GM21515 (cell line): ENCODE measurements around the gene TBC1D12.

Source experiments
- ATAC-seq: cut with Tn5 transposase; IDR thresholded peaks from one replicate; pipeline ENCODE4 v1.9.1; 2021; ENCODE audit not compliant: unreplicated experiment

Gene TBC1D12

DNA sequence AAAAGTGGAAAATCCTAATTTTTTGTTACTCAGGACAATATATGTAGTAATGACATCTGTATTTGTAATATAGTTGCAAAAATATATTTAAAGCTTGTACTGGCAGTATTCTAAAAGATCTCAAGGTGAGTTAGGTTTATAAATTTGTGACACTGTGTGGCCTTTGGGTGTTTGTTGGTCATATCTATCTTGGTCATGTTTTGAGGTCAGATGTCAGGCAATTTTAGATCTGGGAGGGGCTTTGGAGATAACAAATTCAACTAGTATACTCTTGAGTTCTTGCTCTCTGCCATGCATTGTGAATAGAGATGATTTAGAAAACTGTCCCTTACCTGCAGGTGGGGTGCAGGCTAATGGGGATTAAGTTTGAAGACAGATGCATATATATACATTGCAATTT lies 3.1 kb downstream of the TBC1D12 start:
- no peak for ATAC-seq

DNA sequence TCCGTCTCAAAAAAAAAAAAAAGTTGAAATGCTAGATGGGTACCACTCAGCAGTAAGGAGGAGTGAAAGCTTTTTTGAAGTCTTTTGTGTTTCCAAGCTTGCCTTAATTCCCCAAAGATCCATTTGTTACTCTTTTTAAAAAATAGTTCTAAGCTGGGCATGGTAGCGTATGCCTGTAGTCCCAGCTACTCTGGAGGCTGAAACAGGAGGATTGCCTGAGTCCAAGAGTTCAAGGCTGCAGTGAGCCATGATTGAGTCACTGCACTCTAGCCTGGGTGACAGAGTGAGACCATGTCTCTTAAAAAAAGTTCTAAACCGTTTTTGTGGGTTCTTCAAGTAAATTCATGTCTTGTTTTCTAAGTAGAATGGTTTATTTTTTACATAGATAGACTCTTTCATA lies 5.3 kb downstream of the TBC1D12 start:
- ATAC-seq = no peak

DNA sequence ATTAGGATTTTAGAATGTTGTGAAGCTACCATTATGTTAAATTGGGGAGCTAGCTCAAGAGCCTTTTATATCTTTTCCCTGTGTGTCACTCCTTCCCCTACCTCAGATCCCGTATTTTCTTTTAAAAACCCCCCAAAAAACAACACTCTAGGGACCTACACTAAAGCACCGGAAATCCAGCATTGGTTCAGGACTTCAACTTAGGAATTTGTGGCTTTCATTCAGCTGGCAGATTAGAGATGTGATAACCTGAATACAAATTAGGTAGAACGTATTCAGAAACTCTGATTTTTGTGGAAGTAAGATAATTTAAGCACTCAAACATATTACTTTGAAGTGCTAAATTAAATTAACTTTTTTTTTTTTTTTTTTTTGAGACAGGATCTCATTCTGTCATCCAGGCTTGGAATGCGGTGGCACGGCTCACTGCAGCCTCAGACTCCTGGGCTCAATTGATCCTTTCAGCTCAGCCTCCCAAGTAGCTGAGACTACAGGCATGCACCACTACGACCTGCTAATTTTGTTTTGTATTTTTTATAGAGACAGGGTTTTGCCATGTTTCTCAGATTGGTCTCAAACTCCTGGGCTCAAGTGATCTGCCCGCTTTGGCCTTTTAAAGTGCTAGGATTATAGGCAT lies 6.8 kb downstream of the TBC1D12 start:
- ATAC-seq = no peak

DNA sequence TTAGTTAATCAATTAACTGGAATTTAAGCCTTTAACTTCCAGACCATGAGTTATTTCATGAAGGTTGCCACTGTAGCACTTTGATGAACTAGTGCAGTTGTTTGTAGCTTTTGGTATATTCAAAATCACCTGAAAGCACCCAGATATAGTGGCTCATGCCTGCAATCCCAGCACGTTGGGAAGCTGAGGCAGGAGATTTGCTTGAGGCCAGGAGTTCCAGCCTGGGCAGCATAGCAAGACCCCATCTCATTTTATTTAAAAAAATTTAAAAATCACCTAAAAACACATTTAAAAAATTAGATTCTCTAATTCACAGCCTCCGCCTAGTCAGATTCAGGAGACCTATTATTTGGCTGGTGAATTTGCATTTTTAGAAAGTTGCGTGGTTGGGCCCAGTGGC lies 9.0 kb downstream of the TBC1D12 start:
- no peak for ATAC-seq

DNA sequence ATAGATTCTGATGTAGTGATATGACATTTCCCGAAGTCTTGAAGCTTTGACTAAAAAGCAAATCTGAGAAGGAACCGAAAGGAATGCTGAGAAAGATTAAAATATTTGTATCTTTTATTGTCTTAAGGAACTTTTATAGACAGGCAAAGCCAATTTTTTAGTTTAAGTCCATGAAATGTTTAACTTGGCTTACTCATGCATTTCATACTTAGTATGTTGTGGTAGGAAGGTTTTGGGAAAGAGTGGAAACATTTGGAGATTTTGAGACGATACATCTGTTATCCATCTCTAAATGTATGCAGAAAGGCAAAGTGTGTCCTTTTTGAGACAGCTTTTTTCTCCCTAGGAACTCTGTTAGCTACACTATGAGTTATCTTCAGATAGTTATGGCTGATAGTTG lies 10.1 kb downstream of the TBC1D12 start:
- no peak for ATAC-seq

DNA sequence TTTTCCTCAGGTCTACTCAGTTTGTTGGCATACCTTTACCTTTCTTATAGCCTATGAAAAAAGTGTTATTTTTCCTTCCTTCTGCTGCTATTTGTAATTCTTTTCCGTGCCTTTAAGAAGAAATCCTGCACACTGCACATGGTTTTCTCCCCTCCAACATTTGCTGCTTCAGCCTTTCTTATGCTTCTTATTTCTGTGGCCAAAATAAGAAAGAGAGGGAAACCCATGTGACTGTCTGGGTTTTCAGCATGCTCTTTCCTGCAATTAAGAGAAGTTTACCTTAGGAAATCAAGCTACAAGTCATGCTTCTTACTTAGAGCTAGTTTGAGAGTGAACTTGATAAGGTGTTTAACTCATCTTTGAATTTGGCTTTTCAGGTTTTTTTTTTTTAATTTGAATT lies 11.0 kb downstream of the TBC1D12 start:
- ATAC-seq = no peak

DNA sequence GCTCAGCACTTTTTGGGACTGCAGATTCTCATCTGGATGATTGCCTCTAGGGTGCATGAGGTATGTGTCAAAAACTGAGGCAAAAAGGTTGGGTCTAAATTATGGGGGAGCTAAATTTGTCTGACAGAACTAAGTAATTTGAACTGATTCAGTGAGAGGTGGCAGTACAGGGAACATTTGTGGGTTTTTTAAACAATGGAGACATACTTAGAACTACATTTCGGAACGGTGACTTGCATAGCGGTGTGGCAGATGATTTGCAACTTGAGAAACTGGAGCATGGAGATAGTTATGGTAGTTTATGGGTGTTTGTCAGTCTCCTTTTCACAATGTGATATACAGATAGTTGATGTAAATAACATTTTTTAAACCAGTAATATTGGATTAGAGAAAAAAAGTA lies 14.6 kb downstream of the TBC1D12 start:
- no peak for ATAC-seq

DNA sequence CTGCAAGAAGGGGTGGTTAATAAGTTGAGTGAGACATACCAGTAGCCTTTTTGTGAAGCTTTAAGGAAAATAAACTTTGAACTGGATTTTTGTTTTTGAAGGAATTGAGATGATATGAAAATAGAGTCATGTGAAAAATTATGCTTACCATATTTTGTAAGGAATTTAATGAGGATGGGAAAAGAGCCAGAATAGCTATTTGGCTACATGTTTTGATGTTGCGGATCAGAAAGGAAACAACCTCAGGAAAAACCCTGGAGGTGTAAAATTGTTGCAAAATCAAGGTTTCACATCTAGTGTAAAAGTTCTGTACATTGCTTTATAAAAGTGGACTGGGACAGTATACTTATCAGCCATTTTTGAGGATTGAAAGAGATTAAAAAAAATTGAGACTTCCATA lies 15.0 kb downstream of the TBC1D12 start:
- ATAC-seq = no peak

DNA sequence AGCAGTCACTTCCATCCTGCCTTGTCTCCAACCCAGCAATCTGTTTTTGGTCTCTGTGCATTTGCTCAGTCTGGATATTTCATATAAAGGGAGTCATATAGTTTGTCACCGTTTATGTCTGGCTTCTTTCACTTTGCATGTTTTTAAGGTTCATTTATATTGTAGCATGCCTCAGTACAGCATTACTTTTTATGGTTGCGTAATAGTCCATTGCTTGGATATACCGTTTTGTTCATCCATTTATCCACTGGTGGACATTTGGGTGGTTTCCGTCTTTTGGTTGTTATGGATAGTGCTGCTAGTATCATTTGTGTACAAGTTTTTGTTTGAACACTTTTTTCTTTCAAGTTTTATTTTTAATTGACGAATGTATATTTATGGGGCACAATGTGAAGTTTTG lies 18.2 kb downstream of the TBC1D12 start:
- ATAC-seq = no peak

DNA sequence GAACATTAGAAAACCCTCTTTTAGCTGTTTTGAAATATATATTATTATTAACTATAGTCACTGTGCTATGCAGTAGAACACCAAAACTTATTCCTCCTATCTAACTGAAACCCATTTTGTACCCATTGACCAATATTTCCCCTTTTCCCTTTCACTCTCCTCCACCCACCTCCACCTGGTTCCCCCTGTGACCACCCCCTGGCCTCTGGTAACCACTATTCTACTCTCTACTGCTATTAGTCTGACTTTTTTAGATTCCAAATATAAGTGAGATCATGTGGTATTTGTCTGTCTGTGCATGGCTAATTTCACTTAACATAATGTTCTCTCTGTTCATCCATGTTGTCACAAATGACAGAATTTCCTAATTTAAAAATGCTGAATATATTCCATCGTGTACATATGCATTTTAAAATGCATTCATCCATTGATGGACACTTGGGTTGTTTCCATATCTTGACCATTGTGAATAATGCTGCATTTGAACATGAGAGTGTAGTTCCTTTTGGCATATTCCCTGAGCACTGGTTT lies 18.7 kb downstream of the TBC1D12 start:
- ATAC-seq = no peak

DNA sequence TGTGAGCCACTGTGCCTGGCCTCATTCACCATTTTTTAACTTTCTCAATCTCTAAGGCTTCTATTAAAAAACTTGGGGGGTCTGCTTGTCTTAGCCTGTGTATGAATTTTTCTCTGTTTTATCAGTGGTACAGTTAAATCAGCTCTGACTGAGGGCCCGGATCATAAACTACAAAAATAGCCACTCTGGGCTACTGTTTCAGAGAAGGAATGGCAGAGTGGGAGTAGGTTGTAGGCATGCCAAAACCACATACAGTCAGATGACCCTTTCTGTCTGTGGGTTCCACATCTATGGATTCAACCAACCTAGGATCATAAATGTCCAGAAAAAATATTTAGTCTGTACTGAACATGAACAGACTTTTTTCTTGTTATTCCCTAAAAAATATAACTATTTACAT lies 21.3 kb downstream of the TBC1D12 start:
- ATAC-seq = no peak

DNA sequence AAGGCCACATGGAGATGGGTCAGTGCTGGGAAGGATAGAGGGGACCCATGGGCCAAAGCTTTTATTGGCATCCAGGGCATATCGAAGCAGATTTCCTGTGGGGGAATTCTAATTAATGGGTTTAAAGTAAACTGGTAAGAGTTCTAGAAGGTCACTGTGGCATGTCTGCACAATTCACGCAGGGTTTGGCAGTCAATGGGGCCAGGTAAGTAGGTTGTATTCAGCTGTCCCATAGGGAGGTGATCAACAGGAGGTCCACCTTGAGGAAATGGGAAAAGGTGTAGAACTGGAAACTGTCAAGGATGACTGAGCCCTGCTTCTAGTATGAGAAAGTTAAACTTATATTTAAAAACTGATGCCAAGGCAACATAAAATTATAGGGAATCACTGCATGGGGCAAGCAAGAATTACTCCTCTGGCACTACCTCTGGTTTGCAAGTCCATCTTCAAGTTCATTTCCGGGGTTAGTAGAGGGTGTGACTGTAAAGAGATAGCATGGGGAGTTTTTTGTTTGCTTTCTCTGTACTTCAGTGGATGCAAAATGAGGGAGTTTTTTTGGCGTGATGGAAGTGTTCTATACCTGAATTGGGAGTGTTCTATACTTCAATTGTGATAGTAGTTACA lies 22.5 kb downstream of the TBC1D12 start:
- ATAC-seq = no peak

DNA sequence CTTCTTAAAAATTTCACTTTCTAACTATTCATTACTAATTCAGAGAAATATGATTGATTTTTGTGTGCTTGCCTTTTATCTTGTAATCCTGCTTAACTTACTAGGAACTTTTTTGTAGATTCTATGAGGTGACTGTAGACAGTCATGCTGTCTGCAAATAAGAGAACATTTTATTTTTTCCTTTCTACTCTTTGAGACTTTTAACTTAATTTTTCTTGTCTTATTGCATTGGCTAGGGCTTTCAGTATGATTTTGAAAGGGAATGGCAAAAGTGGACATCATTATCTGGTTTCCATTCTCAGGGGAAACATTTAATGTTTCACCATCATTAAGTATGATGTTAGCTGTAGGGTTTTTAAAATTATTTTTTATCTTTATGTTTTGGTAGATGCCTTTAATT lies 23.6 kb downstream of the TBC1D12 start:
- ATAC-seq = no peak

DNA sequence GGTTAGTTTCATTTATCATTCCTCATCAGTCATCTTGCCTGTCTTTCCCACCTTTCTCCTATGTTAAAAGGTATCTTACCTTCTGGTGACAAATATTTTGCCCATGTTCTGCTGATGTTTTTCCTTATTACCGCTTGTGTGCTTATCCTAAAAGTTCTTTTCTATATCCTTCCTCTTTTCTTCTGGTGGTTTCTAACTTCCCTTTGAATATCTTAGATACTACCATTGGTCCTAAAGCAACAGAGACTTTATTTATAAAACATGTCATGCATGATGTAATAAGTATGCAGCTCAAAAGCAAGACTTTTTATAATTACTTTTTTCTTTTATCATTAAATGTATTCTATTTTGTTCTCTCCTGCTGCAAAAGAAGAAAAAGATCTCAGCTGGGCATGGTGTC lies 24.8 kb downstream of the TBC1D12 start:
- ATAC-seq = no peak

DNA sequence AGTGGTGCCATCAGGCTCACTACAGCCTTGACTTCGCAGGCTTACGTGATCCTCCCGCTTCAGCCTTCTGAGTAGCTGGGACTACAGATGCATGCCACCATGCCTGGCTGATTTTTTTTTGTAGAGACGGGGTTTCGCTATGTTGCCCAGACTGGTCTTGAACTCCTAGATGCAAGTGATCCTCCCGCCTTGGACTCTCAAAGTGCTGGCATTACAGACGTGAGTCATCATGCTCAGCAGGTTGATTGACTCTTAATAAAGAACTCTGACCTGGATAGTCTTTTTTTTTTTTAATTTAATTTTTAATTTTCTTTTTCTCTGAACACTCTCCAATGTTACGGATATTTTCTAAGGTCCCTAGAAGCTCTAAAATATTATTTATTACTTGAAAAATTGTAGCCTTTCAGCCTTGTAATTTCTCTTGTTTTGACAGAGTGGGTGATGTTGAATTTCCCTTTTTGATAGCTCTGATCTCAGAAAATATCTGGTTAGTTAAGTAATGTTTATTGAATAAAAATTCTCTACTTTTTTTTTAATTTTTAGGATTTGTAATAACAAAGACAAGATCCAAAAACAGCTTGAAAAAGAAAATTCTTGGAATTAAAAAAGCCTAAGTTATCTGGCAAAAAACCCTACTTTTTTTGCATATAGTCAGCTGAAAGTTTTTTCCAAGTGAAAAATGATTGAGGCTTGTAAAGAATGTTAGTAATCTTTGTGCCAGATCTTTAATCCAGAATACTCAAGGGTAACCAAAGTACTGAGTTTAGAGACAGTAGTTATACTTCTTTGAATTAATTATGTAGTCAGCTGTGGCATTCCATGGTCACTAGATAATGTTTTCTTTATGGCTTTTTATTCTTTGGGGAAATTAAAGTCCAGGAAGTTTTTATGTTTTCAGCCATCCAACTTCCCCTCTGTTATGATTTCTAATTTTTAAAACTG lies 26.7 kb downstream of the TBC1D12 start:
- ATAC-seq = no peak

DNA sequence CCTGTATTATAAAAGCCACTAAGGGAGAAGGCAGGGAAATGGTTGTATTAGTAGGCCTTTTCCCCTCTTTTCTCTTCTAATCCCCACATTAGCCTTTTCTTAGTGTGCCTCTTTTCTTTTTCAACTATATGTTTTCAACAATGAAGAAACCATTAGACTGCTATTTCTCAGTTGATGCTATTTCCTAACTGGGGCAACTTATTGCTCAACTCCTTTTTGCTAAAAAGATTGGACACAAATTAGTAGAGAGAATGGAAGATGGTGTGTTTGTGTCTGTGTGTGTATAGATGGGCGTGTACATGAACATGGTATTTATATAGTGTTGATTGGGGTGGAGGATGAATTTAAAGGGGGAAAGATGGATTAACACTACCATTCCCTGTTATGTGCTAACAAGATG lies 28.4 kb downstream of the TBC1D12 start:
- no peak for ATAC-seq

DNA sequence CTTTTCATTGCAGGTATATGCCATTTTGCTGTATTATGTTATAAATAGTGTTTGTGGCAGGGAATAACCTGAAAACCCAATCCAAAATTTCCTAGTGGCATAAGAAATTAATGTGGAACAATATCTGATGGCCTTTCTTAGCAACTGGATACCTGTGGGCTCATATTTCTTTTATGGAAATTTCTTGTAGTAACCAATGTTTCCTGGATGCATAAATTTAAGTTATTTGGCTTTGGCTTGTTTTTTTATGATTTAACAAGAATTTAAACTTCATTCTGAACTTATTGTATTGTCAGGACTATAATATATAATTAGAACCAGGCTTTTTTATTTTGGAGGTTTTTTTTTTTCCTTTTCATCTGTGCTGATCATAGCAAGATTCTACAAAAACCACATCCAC lies 30.1 kb downstream of the TBC1D12 start:
- ATAC-seq = no peak

DNA sequence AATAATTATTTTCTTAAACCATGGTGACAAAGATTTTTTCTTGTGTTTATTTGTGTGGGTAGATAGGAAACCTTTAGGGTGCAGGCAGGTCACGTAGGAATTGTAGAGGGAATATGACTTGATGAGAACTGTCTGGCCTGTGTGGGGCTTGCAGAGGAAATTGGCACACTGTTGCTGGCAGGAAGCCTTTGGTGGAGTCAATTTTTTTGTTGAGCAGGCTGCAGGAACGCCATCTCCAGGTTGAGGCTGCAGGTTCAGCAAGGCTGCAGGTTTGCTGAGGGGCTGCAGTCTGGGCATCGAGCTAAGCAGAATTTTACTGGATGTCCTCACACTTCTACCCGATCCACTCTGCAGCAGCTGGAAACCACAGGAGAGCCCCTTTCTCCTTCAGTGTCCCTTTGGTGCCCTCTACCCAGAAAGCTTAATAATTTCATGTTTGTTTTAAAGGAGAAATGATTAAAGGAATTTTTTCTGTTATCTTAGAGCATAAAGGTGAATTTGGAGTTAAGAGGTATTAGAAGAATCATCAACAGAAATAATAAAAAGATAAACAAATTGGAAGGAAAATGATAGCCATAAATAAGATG lies 37.0 kb downstream of the TBC1D12 start:
- no peak for ATAC-seq

DNA sequence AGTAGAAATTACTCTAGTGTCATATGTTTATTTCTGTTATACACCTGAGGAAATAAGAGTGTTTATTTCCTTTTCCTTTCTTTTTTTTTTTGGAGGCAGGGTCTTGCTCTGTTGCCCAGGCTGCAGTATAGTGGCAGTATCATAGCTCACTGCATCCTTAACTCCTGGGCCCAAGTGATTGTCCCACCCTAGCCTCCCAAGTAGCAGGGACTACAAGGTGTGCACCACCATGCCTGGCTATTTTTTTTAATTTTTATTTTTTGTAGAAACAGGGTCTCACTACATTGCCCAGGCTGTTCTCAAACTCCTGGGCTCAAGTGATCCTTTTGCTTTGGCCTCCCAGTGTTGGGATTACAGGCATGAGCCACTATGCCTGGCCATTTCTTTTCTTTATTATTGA lies 37.8 kb downstream of the TBC1D12 start:
- no peak for ATAC-seq

DNA sequence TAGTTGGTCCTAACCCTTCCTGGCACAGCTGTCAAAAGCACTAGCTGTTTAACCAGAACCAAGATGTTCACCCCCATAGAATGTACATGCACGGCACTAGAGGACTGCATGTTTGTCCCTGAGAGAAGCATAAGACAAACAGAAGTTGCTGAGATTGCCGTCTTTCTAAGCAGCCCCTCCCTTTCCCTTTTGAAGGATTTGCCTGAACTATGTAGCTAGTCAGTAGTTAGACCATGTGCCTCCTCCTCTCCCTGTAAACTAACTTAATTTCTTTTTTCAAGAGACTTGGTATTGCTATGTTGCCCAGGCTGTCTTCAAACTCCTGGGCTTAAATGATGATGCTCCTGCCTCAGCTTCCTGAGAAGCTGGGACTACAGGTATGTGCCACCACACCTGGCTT lies 40.7 kb downstream of the TBC1D12 start:
- ATAC-seq = no peak

DNA sequence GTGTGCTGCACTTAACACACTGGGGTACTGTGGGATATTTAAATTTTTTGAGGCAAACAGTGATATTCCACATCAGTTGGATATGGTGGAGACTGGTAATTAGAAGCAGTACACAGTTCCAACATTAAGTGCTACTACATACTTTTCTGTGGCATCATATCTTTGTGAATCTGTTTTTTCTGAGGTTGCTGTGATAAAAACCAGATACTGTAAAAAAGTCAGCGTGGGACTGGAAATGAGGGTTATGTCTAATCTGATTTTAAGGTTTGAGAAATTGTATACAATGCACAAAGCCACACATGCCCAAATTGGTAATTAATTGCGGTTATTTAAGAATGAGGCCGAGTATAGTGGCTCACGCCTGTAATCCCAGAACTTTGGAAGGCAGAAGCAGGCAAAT lies 41.2 kb downstream of the TBC1D12 start:
- ATAC-seq = no peak

DNA sequence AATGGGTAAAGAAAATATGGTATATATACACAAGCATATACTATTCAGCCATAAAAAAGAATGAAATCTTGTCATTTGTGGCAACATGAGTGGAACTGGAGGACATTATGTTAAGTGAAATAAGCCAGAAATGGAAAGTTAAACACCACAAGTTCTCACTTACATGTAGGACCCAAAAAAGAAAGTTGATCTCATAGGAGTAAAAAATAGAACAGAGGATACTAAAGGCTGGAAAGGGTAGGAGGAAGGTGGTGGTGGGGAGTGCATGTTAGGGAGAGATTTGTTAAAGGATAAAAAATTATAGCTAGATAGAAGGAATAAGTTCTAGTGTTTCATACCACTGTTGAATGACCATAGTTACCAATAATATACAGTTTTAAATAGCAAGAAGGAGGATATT lies 48.4 kb downstream of the TBC1D12 start:
- no peak for ATAC-seq
